ENCODE measurements around the gene ACTR3.

The ACTR3 gene

DNA sequence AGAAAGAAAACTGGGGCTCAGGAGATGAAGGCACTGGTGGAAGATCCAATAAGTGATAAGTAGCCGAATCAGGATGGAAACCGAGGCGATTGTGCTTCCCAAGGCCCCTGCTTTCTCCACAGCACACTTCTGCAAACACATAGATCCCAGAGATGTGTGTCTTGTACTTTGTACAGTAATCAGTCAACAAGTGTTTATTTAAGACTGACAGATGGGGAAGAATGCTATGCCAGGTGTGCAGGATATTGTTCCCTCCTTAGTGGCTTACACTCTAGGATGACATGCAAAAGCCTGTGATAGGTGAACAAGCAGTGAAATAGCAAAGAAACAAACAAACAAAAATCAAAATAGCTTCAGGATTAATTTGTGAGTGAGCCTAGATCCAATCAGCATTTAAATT, 116.6 kb downstream of the ACTR3 start:
- no peak for DNase-seq

DNA sequence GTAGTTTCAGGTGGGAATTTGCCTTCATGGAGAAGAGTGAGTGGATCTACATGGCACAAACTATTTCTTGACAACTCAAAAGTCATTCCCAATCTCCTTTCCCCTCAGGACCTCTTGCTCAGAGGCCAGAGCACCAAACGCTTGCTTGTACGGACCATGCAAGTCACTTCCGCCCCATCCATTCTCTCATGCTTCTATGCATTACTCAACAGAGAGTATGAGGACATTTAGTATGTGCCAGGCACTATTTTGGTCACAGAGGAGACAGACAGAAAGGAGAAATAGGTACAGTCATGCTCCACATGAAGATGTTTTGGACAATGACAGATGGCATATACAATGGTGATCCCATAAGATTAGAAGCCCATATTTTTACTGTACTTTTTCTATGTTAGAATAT, 117.5 kb downstream of the ACTR3 start:
- DNase-seq, result no peak

DNA sequence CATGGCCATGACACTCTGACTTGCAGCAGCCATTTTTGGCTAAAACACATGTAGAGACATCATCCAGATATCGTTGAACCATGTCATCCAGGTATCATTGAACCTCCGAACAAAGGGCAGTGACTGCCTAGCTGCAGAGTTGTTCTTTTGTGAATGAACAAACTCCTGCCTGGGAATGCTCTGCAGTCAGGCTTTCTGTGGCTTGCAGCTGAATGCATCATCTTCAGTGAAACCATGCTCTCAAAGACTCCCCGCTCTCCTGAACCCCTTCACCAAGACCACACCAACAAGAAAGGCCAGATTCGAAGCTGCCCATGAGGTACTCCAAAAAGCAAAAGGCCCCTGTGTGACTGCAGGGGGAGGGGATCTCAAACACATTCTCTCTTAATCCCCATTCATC, 118.8 kb downstream of the ACTR3 start:
- no peak for DNase-seq

DNA sequence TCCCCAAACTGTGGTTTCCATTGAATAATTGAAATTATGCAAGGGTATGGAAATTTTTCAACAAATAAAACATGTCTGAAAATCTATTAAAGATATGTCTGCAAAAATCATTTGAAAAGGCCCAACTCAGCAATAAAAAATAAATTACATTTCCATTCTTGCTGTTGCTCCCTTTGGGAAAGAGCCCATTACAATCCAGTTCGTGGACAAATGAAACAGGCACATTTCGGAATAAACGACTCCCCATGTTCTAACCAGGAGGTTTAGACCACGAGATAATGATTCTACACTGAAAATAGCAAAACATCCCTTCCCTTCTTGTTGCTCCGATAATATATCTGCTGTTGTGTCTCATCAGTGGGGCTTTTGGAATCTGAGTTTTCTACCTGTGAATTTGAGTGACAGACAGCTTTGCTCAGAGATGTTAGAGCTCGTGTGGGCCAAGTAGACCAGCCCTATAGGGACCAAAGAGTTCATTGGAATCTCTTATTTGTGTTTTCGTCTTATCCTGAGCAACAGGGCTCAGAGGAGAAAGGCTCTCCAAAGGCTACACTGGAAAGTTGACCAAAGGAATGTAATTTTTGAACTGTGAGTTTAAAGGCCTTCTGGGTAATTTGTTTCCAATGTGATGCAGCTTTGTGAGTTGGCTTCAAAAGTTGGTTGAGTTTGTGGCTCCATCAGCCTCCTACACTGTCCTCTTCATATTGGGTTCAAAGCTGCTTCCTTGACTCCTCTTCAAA, 119.5 kb downstream of the ACTR3 start:
- no peak for DNase-seq

DNA sequence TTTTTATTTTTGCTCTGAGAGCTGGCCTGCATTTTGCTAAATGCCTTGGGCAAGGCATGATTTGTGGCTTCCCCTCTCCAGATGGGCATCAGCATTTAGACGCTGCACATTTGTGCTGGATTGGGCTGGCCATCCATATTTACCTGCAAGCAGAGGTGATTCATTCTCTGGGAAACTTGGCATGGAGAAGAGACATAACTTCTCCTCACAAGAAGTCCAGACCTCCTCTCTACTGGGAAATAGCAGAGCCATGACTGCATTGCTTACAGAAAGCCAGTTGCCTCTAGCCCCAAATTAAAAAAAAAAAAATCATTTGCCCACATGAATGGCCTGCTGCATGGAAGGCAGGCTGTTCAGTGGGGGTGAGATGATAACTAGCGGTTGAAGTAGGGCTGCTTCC, 120.1 kb downstream of the ACTR3 start:
- no peak for DNase-seq

DNA sequence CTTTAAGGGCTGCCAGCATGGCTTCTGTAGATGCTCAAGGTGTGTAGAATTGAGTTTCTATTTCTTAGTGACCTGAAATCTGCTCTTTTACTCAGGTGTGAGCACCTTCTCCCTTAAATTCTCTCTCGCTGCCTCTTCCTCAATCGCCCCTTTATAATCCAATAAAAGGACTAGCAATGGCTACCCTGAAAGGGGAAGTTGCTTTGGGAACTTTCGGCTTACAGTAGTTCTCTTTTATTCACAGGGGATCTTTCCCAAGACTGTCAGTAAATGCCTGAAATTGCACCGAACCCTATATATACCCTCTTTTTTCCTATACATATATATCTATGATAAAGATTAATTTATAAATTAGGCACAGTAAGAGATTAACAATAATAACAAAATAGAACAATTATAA, 121.8 kb downstream of the ACTR3 start:
- DNase-seq, result no peak
